IMR-90 (cell line): ENCODE results near the gene KRTAP5-3.
A peak's percentile ranks its signal among the peaks of the same experiment; 100 is the strongest.

Source experiments
- CTCF ChIP-seq: conservative IDR thresholded peaks from 2 replicates; pipeline ENCODE4 v1.5.1; 2012; ENCODE audit warnings: mild to moderate bottlenecking, low read depth, low read length, improper control_type of control experiment
- FOS ChIP-seq: fragments of 150-350 bp; IDR thresholded peaks from 2 replicates; pipeline ENCODE4 v1.6.1; 2016; ENCODE audit warnings: low read depth, low read length

DNA sequence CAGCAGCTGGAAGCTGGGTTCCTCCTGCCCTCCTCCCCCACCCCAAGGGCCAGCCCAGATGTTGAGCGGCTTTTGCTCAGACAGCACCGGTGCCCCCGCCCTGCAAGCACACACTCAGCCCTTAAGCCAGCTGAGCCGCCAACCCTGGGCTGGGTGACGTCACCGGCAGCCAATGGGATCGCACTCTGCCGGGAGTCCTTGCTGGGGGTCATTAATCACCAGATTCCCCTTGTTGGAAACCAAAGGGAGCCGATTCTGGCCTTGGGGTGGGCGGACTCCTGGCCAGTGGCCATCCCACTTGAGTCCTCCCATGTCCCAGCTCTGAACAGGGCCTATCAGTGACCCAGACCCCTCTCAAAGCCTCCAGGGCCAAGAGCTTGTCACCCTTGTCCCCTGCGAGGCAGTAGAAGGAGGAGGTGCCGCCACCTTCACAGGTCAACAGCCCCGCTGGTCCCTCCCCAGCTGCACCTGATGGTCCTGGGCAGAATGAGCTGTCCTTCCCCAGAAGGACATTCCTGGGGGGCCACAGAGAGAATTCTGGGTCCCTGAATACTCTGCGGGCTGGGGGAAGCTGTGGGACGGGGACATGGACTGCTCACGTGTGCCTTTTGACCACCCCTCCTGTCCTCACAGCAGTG lies 43.6 kb downstream of the KRTAP5-3 start:
- TF ChIP-seq CTCF: no peak
- TF ChIP-seq FOS: peak; percentile 66
